HUES64 (cell line): Measurements from ENCODE around the gene DUSP28.

Source experiments
- H3K27ac ChIP-seq: 2 replicates; pipeline ENCODE4 v1.7.0; 2013; ENCODE audit warnings: low read depth, low read length, inconsistent platforms
- H3K27me3 ChIP-seq: 2 replicates; pipeline ENCODE4 v1.6.1; 2013; ENCODE audit warnings: mild to moderate bottlenecking, low read length; ENCODE audit not compliant: insufficient read depth
- H3K36me3 ChIP-seq: 2 replicates; pipeline ENCODE4 v1.6.1; 2013; ENCODE audit warnings: mild to moderate bottlenecking, low read length; ENCODE audit not compliant: insufficient read depth
- H3K4me1 ChIP-seq: 2 replicates; pipeline ENCODE4 v1.6.1; 2013; ENCODE audit warnings: mild to moderate bottlenecking, low read length, moderate library complexity; ENCODE audit not compliant: insufficient read depth
- H3K4me3 ChIP-seq: 2 replicates; pipeline ENCODE4 v1.5.1; 2013; ENCODE audit warnings: mild to moderate bottlenecking, low read length, moderate library complexity
- H3K9ac ChIP-seq: 2 replicates; pipeline ENCODE4 v1.6.1; 2013; ENCODE audit warnings: mild to moderate bottlenecking, low read depth, low read length
- H3K9me3 ChIP-seq: 2 replicates; pipeline ENCODE4 v1.6.1; 2013; ENCODE audit warnings: low read depth, low read length; ENCODE audit not compliant: insufficient read depth
- WGBS: fragments of 150-250, 120-280 bp; methylation state at CpG from one replicate; pipeline ENCODE4 v1.1.7; 2013; ENCODE audit warnings: missing lambda C conversion rate; 5-methylcytosine and 5-hydroxymethylcytosine counted together

DUSP28 gene

DNA sequence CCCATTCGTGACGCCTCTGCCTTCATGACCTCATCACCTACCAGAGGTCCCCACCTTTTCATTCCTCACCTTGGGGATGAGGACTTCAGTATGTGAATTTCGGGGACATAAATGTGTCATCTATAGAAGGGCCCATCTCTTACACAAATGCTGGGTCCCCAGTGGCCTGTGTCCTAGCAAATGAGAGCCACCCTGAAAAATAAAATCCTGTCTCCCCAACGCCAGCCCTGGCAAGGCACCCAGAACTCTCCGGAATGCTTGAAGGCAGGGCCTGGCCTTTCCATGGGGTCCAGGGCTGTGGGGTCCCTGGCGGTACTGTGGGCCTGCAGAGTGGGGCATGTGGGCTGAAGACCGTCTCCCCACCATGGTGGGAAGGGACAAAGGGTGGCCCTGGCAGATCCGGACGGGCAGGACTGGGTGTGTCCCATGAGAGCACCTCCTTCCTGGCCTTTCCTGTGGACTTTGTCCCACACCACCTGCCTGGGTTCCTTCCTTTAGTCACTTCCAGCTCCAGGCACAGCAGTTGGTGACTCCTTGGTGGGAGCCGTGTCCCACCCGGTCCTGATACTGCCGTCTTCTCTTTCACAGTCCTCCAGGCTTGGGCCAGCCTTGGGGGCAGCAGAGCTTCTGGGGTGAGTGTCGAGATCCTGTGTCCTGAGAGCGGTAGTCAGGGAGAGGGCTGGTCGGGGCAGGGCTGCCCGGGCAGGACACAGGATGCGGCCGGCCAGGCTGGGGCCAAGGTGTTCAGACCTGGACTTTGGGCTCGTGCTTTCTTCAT, 45.0 kb downstream of the DUSP28 start:
- WGBS, result 93% methylated on average over 18 of the region's 19 CpGs
- Histone ChIP-seq H3K4me3 (no peak overlapping the region), H3K4me1 (no peaks in the 10 kb centered on the region), H3K9ac (no peak overlapping the region), H3K9me3 (no peaks in the 10 kb centered on the region), H3K27me3 (peaks cover 6% of the 10 kb centered on the region; the same call in 1 of the 2 replicates), H3K27ac (no peak overlapping the region), H3K36me3 (peaks cover under 1% of the 10 kb centered on the region; the same call in 1 of the 2 replicates)

DNA sequence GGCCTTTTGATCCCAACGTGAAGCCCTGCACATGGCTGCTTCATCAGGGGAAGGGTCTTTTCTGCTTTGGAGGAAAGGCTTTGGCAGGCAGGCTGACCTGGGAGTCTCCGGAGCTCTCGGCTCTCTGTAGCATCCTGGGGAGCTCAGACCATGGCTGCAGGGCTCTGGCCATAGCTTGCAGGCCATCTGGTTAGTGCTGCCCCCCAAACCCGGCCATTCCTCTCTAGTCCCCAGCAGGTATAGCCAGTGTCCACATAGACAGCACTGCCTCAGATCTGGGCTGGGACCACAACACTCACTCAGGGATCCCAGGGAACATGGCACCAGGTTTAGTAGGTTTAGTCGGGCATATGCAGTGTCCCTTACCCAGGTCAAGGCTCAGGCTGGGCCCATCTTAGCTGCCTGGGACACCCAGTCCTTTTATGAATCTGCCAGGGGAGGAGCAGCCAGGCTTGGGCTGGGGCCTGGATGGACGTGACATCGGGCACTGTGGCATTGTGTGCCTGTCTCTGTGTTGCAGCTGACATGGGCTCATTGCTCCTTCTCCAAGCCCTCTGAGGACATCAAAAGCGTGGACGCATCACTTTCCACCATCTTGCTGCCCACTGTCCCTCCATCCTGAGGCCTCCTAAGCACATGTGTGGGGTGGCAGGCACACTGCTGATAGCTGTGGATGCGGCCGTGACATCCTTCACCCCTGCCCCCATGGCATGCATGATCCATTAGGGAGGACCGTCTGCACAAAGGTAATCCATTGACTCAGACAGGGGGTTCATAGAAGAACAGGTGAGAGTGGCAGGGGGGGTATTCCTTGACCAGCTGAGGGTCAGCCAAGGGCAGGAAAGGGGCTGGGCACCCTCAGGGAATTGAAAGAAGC, 45.9 kb downstream of the DUSP28 start:
- Histone ChIP-seq H3K4me1 (no peaks in the 10 kb centered on the region), H3K9me3 (no peaks in the 10 kb centered on the region), H3K27ac (no peak overlapping the region), H3K27me3 (peaks cover 6% of the 10 kb centered on the region; the same call in 1 of the 2 replicates), H3K4me3 (no peak overlapping the region), H3K36me3 (no peaks in the 10 kb centered on the region), H3K9ac (no peak overlapping the region)
- 89% methylated on average over 12 of the region's 12 CpGs for WGBS

DNA sequence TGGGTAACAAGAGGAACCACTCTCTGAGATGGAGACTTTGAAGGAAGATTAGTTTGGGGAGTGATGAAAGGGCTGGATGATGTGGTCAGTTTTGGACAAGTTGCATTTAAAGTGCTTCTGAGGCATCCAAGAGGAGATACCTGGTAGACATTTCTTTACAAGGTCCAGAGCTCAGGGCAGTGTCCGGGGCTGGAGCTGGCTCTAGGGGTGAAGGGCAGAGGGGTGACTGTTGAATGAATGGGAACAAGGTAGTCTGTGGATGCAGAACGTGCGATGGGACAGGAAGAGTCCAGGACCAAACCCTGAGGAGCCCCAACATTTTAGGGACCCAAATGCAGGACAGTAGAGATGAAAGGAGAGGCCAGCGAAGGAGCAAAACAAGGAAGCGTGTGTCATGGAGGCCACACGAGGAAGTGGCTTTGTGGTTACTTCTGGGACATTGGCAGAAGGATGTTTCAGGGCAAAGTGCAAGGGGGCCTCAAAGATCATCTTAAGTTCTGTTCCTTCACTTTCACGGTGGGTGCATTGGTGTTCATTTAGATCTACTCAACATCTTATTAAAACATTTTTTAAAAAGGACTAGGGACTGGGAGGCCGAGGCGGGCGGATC, 51.5 kb downstream of the DUSP28 start:
- Histone ChIP-seq H3K4me3 (no peak overlapping the region), H3K9me3 (peaks cover 16% of the 10 kb centered on the region), H3K27me3 (peaks cover 6% of the 10 kb centered on the region; the same call in 1 of the 2 replicates), H3K4me1 (no peaks in the 10 kb centered on the region), H3K36me3 (no peaks in the 10 kb centered on the region), H3K27ac (no peak overlapping the region), H3K9ac (no peak overlapping the region)
- WGBS, result 95% methylated on average over 9 of the region's 10 CpGs
